ENCODE results near the gene TGFBR2.

- TF ChIP-seq POLR2AphosphoS5 (IDR thresholded peaks at IDR 0.05) (no peak), POLR2A (IDR thresholded peaks at IDR 0.05) (no peak)
Measured at GRCh38 chr3:30702828-30703397, 96.5 kb downstream of the TGFBR2 start.
